Parietal lobe (tissue), 1 donor: Measurements from ENCODE around the gene NPL. TPM values are rescaled to one million over a fixed set of nuclear protein-coding genes. Genes with fewer than 3 reads are reported as not detected.

Experiments
- total RNA-seq: library from RNA; depleted of rRNA; stranded (reverse); fragments of >200 nt; gene quantifications from one replicate; pipeline ENCODE4 v1.2.3, GENCODE V29; 2014

The NPL gene
- 11.9 TPM for total RNA-seq

GRCh38 chr1:182789138-182790076 lies at the start of gene NPL:
TSS of gene NPL (plus strand) at chr1:182789773. CDS start at chr1:182794372, 4,599 bp downstream.

DNA sequence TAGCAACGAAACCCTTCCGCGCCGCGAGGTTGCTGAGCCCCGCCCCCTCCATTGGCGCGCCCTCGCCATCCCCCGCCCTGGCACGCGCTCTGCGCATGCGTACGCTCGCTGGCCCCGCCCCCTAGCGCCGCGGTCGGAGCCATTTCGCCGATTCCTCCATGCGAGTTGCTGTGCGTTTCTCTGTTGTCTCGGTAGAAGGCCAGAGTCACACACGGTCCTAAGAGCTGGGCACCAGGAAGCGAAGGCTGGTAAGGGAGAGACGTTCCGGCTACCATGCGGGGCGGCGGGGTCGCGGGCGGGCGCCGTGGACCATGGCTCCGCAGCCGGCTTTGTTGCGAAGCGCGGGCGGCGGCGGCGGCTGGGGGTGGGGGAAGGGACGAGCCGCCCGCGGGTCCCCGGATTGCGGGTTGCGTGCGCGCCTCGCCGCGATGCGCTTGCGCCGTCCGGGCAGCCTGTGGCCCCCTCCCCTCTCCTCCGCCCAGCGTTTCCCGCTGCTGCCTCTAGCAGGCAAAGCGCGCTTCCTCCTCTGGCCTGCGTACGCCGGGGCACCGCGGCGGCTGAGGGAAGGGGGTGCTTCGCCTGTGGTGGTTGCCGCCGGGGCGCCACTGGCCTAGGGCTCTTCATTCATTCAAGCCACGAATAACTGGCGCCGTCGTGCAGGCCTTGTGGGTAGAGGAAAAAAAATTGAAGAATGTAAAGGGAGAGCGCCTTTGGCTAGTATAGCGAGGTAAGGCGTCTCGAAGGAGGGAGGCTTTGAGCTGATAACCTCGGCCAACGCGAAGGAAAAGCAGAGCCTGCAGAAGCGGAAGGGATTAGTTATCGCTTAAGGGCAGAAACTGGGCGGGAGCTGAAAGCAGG lies 49.9 kb downstream of the NPL start, which contains the start of gene DHX9:
TSS of gene DHX9 (plus strand) at position 139 of the 858 bp plus-strand sequence. CDS start 3,220 bp downstream, outside the sequence.

Other genes with a start within 250 kb of the NPL start
- 3.4 TPM for gene RNASEL, start 200.5 kb upstream of the NPL start, total RNA-seq
- 0.94 TPM for gene RGS16, start 185.4 kb upstream of the NPL start, total RNA-seq
- gene RGS8, start 105.2 kb upstream of the NPL start, total RNA-seq: 10.3 TPM
- 282 TPM for gene DHX9, start 49.6 kb downstream of the NPL start, total RNA-seq
- not detected for gene SHCBP1L, start 163.4 kb downstream of the NPL start, total RNA-seq
- 45.7 TPM for gene LAMC1, start 233.6 kb downstream of the NPL start, total RNA-seq